WTC11 (cell line): ENCODE results near the gene CCDC57.

Source experiments
- NR2C2 ChIP-seq: sonication (generic); formaldehyde crosslinking; IDR thresholded peaks from 2 replicates; pipeline ENCODE4 v1.8.0; 2022; ENCODE audit warnings: mild to moderate bottlenecking, missing genetic modification reagents
- TF ChIP-seq, protein P1 (sequence below): fragments of 200-600 bp; IDR thresholded peaks from 2 replicates; pipeline ENCODE4 v1.8.0; 2022; ENCODE audit warnings: antibody characterized with exemption

DNA sequence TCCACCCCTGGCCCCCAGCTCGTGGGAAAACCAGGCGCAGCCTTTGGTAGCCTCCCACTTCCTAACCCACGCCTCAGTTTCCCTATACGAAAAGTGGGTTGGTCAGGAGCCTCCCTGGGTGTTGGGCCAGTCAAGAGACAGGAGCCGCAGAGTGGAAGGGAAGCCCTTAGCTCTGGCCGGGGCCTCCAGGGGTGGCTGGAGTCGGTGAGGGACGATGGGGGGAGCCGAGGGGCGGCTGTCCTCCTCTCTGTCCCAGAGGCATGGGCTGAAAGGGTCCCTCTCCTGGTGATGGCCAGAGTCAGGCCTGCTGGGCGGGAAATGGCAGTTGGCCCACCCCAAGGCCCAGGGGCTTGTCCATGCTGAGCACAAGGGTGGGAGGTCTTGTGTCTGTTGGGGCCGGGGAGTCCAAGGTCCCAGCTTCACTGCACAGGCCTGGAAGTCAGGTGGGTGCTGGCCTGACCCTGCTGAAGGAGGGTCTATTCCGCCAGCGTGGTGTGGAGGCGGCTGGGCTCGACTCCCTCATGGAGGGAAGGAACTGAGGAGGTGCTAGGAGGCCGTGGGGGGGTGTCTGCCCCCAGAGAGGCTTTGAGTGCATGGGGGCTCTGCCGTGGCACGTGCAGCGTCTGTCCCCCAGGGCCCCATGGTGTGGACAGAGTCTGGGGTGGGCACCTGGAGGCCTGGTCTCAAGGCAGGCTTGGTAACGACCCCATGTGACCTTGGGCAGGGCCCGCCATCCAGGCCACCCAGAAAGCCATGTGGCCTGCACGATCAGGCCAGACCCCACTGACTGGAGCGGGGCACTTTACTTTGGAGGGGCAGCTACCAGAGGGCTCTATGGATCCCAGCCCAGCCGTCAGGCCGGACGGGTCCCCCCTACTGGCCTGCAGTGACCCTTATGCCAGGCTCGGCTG lies 17.3 kb upstream of the CCDC57 start:
- no peak for TF ChIP-seq NR2C2
- TF ChIP-seq, protein P1, sequence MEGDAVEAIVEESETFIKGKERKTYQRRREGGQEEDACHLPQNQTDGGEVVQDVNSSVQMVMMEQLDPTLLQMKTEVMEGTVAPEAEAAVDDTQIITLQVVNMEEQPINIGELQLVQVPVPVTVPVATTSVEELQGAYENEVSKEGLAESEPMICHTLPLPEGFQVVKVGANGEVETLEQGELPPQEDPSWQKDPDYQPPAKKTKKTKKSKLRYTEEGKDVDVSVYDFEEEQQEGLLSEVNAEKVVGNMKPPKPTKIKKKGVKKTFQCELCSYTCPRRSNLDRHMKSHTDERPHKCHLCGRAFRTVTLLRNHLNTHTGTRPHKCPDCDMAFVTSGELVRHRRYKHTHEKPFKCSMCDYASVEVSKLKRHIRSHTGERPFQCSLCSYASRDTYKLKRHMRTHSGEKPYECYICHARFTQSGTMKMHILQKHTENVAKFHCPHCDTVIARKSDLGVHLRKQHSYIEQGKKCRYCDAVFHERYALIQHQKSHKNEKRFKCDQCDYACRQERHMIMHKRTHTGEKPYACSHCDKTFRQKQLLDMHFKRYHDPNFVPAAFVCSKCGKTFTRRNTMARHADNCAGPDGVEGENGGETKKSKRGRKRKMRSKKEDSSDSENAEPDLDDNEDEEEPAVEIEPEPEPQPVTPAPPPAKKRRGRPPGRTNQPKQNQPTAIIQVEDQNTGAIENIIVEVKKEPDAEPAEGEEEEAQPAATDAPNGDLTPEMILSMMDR, result no peak
